A673 (cell line): ENCODE measurements around the gene OSBP. TPM values are rescaled to one million over a fixed set of nuclear protein-coding genes. Genes with fewer than 3 reads are reported as not detected.
A peak's percentile ranks its signal among the peaks of the same experiment; 100 is the strongest.

Experiments
- BruUV-seq: library from RNA; stranded (reverse); fragments of 400-500 nt; replicated peaks from 2 replicates; lab custom pipeline; 2021; lab: Mats Ljungman, UMichigan
- CTCF ChIA-PET: fragments of 300-600 bp; sonication (Branson Sonifier 250); formaldehyde crosslinking; loops from one replicate; lab custom pipeline; 2022; ENCODE audit warnings: antibody characterized with exemption; lab: Charles Lee
- POLR2A ChIA-PET: fragments of 300-600 bp; sonication (Branson Sonifier 250); formaldehyde crosslinking; loops from one replicate; lab custom pipeline; 2022; ENCODE audit warnings: antibody characterized with exemption; ENCODE audit not compliant: low non-redundant PET; lab: Charles Lee
- DNase-seq: peaks from one replicate; pipeline ENCODE4 v3.0.0-alpha.2; 2015; ENCODE audit warnings: low spot score
- H3K27ac ChIP-seq: fragments of 200-600 bp; sonication (generic); 2 replicates; pipeline ENCODE4 v1.5.1; 2016; ENCODE audit warnings: mixed run types, low read depth, mild to moderate bottlenecking, mixed read lengths, antibody characterized with exemption, low read length; ENCODE audit not compliant: poor library complexity, severe bottlenecking
- H3K27me3 ChIP-seq: fragments of 200-600 bp; sonication (generic); replicated peaks from 2 replicates; pipeline ENCODE4 v1.6.1; 2017; ENCODE audit warnings: mixed run types, low read depth, mild to moderate bottlenecking, mixed read lengths, antibody characterized with exemption, low read length; ENCODE audit not compliant: insufficient read depth, poor library complexity
- H3K36me3 ChIP-seq: fragments of 200-600 bp; sonication (generic); 2 replicates; pipeline ENCODE4 v1.6.1; 2016; ENCODE audit warnings: mixed run types, mild to moderate bottlenecking, mixed read lengths, antibody characterized with exemption, low read length; ENCODE audit not compliant: insufficient read depth, poor library complexity, severe bottlenecking
- H3K4me1 ChIP-seq: fragments of 200-600 bp; sonication (generic); 2 replicates; pipeline ENCODE4 v1.6.1; 2017; ENCODE audit warnings: mixed run types, mild to moderate bottlenecking, mixed read lengths, antibody characterized with exemption, low read length; ENCODE audit not compliant: insufficient read depth, poor library complexity, severe bottlenecking
- H3K4me3 ChIP-seq: fragments of 200-600 bp; sonication (generic); 2 replicates; pipeline ENCODE4 v1.5.1; 2016; ENCODE audit warnings: low read depth, mixed run types, mild to moderate bottlenecking, mixed read lengths, low read length; ENCODE audit not compliant: poor library complexity, severe bottlenecking
- H3K9me3 ChIP-seq: fragments of 200-600 bp; sonication (generic); 2 replicates; pipeline ENCODE4 v1.6.1; 2016; ENCODE audit warnings: mixed run types, low read depth, mild to moderate bottlenecking, mixed read lengths, antibody characterized with exemption, low read length; ENCODE audit not compliant: poor library complexity, severe bottlenecking
- CTCF ChIP-seq: fragments of 300-800, 200-600 bp; sonication (generic); conservative IDR thresholded peaks from 2 replicates; pipeline ENCODE4 v1.5.1; 2017; ENCODE audit warnings: low read depth, mild to moderate bottlenecking, antibody characterized with exemption, low read length, moderate library complexity, mixed read lengths
- EZH2 ChIP-seq: fragments of 200-600 bp; sonication (generic); IDR thresholded peaks from 2 replicates; pipeline ENCODE4 v1.6.1; 2017; ENCODE audit warnings: borderline replicate concordance, low read depth, mild to moderate bottlenecking, mixed read lengths, antibody characterized with exemption, low read length; ENCODE audit not compliant: poor library complexity, severe bottlenecking
- intact Hi-C: fragments of 100-400 bp; cut with micrococcal nuclease; formaldehyde crosslinking; loops from one replicate; pipeline ENCODE4 v1.10.0; 2022; ENCODE audit not compliant: unreplicated experiment
- total RNA-seq: library from RNA; stranded (reverse); gene quantifications from 2 replicates; pipeline ENCODE4 v1.2.3, GENCODE V29; 2021

The OSBP gene
- total RNA-seq, 1 experiment from 2014 or later, result 40.7 TPM

DNA sequence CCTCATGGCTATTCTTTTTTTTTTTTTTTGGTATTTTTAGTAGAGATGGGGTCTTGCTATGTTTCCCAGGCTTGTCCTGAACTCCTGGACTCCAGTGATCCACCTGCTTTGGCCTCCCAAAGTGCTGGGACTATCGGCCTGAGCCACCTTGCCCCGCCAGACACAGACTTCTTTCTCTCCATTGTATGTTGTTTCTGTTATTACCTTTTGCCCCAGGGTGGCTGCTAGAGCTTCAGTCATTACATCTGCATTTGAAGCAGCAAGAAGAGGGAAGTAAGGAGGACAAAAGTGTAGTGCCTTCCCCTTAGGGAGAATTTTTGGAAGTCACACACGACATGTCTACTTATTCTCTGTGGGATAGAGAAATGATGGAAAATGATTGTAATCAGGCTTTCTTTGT, 10.1 kb upstream of the OSBP start:
- no TSS peak for BruUV-seq
- intact Hi-C loops, result loop anchor here (5.0 kb wide), 1 partner anchor 37 kb away; no protein-coding TSS in a partner anchor
- ChIA-PET POLR2A (no interaction called here), CTCF (no interaction called here)
- Histone ChIP-seq H3K27ac (no peak overlapping the region), H3K4me3 (no peak overlapping the region), H3K4me1 (peaks cover 8% of the 10 kb centered on the region), H3K9me3 (no peaks in the 10 kb centered on the region), H3K36me3 (no peaks in the 10 kb centered on the region), H3K27me3 (no peaks in the 10 kb centered on the region)
- TF ChIP-seq EZH2 (no peak), CTCF (no peak)
- DNase-seq, result no peak

GRCh38 chr11:59617876-59618275, 2.3 kb upstream of the OSBP start:
- no peaks in the 10 kb centered on the region for H3K27me3 ChIP-seq
- no peaks in the 10 kb centered on the region for H3K36me3 ChIP-seq
- H3K9me3 ChIP-seq, result no peaks in the 10 kb centered on the region
- DNase-seq, result no peak
- TF ChIP-seq CTCF, result no peak
- TF ChIP-seq EZH2, result no peak
- POLR2A ChIA-PET, result interaction anchor here (1.0 kb wide), 1 partner anchor 51 kb away, joined by 8 read pairs; the partner anchor contains the start of gene PATL1
- BruUV-seq, result no TSS peak
- peaks cover 19% of the 10 kb centered on the region for H3K4me1 ChIP-seq
- intact Hi-C loops, result loop anchor here (5.0 kb wide), 1 partner anchor 66 kb away; no protein-coding TSS in a partner anchor
- H3K27ac ChIP-seq, result no peak overlapping the region
- no peak overlapping the region for H3K4me3 ChIP-seq
- CTCF ChIA-PET, result interaction anchor here (0.6 kb wide), 1 partner anchor 81 kb away, joined by 3 read pairs; no protein-coding TSS in a partner anchor

DNA sequence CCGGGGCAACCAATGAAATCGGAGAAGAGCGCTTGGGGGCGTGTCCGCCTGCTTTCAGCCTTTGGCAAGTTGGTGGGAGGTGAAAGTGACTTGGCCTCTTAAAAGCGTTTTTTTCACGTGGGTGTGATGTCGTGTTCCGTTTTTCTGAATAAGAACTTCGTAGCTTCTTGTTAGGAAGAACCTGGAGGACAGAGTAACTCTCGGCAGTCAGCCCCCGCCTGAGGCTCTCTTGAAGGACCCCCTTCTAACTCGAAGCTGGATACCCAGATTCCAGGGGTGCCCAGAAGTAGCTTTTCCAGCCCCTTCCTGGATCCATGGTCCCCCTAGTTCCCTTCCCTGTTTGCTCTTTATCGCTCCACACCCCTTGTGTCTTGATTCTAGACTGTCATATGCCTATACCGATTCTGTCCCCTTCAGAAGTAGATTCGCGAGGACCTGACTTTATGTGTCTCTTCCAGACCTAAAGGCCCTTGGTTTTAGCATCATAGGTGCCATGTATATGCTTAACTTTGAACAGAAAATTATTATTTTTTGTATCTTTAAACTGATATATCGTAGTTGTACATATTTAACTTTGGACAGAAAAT, 915 bp upstream of the OSBP start:
- no peak for DNase-seq
- H3K36me3 ChIP-seq, result no peaks in the 10 kb centered on the region
- intact Hi-C loops, result loop anchor here (5.0 kb wide), 1 partner anchor 64 kb away; no protein-coding TSS in a partner anchor
- POLR2A ChIA-PET, result interaction anchor here (0.6 to 0.9 kb wide), 2 partner anchors 8 to 53 kb away, joined by 3 read pairs; partner anchors contain the start of gene PATL1
- H3K4me3 ChIP-seq, result peak overlapping the region; percentile 68
- peaks cover 33% of the 10 kb centered on the region for H3K4me1 ChIP-seq
- CTCF ChIA-PET, result no interaction called here
- H3K27ac ChIP-seq, result peak overlapping the region; percentile 78
- TSS peak; percentile 97 for BruUV-seq
- H3K27me3 ChIP-seq, result no peaks in the 10 kb centered on the region
- TF ChIP-seq CTCF (no peak), EZH2 (no peak)
- no peaks in the 10 kb centered on the region for H3K9me3 ChIP-seq
